Hepatocyte (in vitro differentiated cells): ENCODE results near the gene CHCHD4. TPM values are rescaled to one million over a fixed set of nuclear protein-coding genes. Genes with fewer than 3 reads are reported as not detected.

Experiments
- DNase-seq: peaks from one replicate; pipeline ENCODE4 v3.0.0-alpha.2; 2016; ENCODE audit warnings: low spot score
- H2AFZ ChIP-seq: fragments of 200-600 bp; sonication (generic); 2 replicates; pipeline ENCODE4 v1.6.0; 2016; ENCODE audit warnings: antibody characterized with exemption, mild to moderate bottlenecking
- H3K27ac ChIP-seq: fragments of 200-600 bp; sonication (generic); 2 replicates; pipeline ENCODE4 v1.5.1; 2016; ENCODE audit warnings: mild to moderate bottlenecking
- H3K27me3 ChIP-seq: fragments of 200-600 bp; sonication (generic); 2 replicates; pipeline ENCODE4 v1.6.1; 2016
- H3K36me3 ChIP-seq: fragments of 200-600 bp; sonication (generic); replicated peaks from 2 replicates; pipeline ENCODE4 v1.5.1; 2016; ENCODE audit warnings: low read depth; ENCODE audit not compliant: insufficient read depth
- H3K4me1 ChIP-seq: fragments of 200-600 bp; sonication (generic); 2 replicates; pipeline ENCODE4 v1.5.1; 2016; ENCODE audit warnings: mild to moderate bottlenecking, moderate library complexity; ENCODE audit not compliant: insufficient read depth
- H3K4me2 ChIP-seq: fragments of 200-600 bp; sonication (generic); 2 replicates; pipeline ENCODE4 v1.6.0; 2016
- H3K4me3 ChIP-seq: fragments of 200-600 bp; sonication (generic); 2 replicates; pipeline ENCODE4 v1.5.1; 2016; ENCODE audit warnings: mild to moderate bottlenecking
- H3K79me2 ChIP-seq: fragments of 200-600 bp; sonication (generic); 2 replicates; pipeline ENCODE4 v1.6.0; 2017; ENCODE audit warnings: mild to moderate bottlenecking
- H3K9me2 ChIP-seq: fragments of 200-600 bp; sonication (generic); replicated peaks from 2 replicates; pipeline ENCODE4 v1.6.0; 2017; ENCODE audit warnings: mild to moderate bottlenecking; ENCODE audit not compliant: insufficient read depth
- H3K9me3 ChIP-seq: fragments of 200-600 bp; sonication (generic); 2 replicates; pipeline ENCODE4 v1.5.1; 2016; ENCODE audit warnings: low read depth, mild to moderate bottlenecking
- H4K20me1 ChIP-seq: fragments of 200-600 bp; sonication (generic); 2 replicates; pipeline ENCODE4 v1.6.0; 2016; ENCODE audit warnings: mild to moderate bottlenecking; ENCODE audit not compliant: insufficient read depth, poor library complexity, severe bottlenecking
- CTCF ChIP-seq: fragments of 200-600 bp; sonication (generic); IDR thresholded peaks from 2 replicates; pipeline ENCODE4 v1.5.1; 2016; ENCODE audit warnings: antibody characterized with exemption, mild to moderate bottlenecking; ENCODE audit not compliant: poor library complexity
- EZH2 ChIP-seq: fragments of 200-600 bp; sonication (generic); IDR thresholded peaks from 2 replicates; pipeline ENCODE4 v1.6.1; 2016; ENCODE audit warnings: antibody characterized with exemption, mild to moderate bottlenecking, borderline replicate concordance
- EZH2phosphoT487 ChIP-seq: fragments of 200-600 bp; sonication (generic); IDR thresholded peaks from one replicate; pipeline ENCODE4 v1.6.1; 2018; ENCODE audit warnings: antibody characterized with exemption, mild to moderate bottlenecking, low read depth, moderate library complexity; ENCODE audit not compliant: unreplicated experiment, severe bottlenecking
- WGBS: methylation state at CpG from one replicate; pipeline ENCODE4 v1.1.6; 2016; ENCODE audit warnings: low lambda C conversion rate; ENCODE audit errors: missing lambda C conversion rate; 5-methylcytosine and 5-hydroxymethylcytosine counted together
- polyA plus RNA-seq: library from polyadenylated mRNA; unstranded; fragments of >200 nt; fragmentation: Nextera tagmentation; extraction: Ambion mirVana; gene quantifications from 2 replicates; pipeline ENCODE4 v1.2.1, GENCODE V29; 2016
- total RNA-seq: library from RNA; depleted of rRNA; stranded (reverse); fragments of >200 nt; gene quantifications from 2 replicates; pipeline ENCODE4 v1.2.3, GENCODE V29; 2014

The CHCHD4 gene
- total and polyA plus RNA-seq, 2 experiments from 2014 or later, result 15.2 to 22.8 TPM

DNA sequence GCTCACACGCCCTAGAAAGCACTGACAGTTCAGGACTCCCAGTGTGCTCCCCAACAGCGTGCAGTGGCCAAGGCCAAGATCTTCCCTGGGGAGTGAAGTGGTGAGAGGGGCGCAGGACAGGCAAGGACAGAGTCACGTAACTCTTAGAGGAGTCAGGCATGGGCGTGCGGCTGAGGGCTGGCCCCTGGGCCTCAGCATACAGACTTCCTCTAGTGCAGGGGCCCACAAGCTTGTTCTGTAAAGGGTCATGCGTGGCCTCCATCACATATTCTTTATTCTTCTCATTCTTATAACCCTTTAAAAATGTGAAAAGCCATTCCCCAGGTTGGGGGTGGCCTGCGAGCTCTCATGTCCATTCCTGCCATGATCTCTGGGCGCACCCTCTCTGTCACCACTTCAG is 25.4 kb upstream of the CHCHD4 start:
- no peaks in the 10 kb centered on the region for H3K27me3 ChIP-seq
- H3K4me2 ChIP-seq, result no peak overlapping the region
- H4K20me1 ChIP-seq, result no peaks in the 10 kb centered on the region
- H3K9me2 ChIP-seq, result no peaks in the 10 kb centered on the region
- no peaks in the 10 kb centered on the region for H3K9me3 ChIP-seq
- no peaks in the 10 kb centered on the region for H3K79me2 ChIP-seq
- H3K4me1 ChIP-seq, result peaks cover 4% of the 10 kb centered on the region
- no peaks in the 10 kb centered on the region for H3K36me3 ChIP-seq
- no peak for TF ChIP-seq EZH2phosphoT487
- TF ChIP-seq EZH2, result no peak
- no peak for TF ChIP-seq CTCF
- 97% methylated on average over 9 of the region's 9 CpGs for WGBS
- no peak overlapping the region for H2AFZ ChIP-seq
- no peak overlapping the region for H3K4me3 ChIP-seq
- DNase-seq, result no peak
- H3K27ac ChIP-seq, result no peak overlapping the region

GRCh38 chr3:14148041-14148985 is 23.6 kb upstream of the CHCHD4 start:
- H3K79me2 ChIP-seq, result no peaks in the 10 kb centered on the region
- H3K9me2 ChIP-seq, result no peaks in the 10 kb centered on the region
- 89% methylated on average over 28 of the region's 28 CpGs for WGBS
- H3K4me3 ChIP-seq, result no peak overlapping the region
- TF ChIP-seq EZH2phosphoT487 (no peak), CTCF (no peak), EZH2 (no peak)
- H3K4me1 ChIP-seq, result peaks cover 19% of the 10 kb centered on the region
- no peak for DNase-seq
- no peaks in the 10 kb centered on the region for H3K27me3 ChIP-seq
- H3K36me3 ChIP-seq, result no peaks in the 10 kb centered on the region
- no peak overlapping the region for H3K4me2 ChIP-seq
- H3K27ac ChIP-seq, result no peak overlapping the region
- H2AFZ ChIP-seq, result no peak overlapping the region
- H3K9me3 ChIP-seq, result no peaks in the 10 kb centered on the region
- no peaks in the 10 kb centered on the region for H4K20me1 ChIP-seq

DNA sequence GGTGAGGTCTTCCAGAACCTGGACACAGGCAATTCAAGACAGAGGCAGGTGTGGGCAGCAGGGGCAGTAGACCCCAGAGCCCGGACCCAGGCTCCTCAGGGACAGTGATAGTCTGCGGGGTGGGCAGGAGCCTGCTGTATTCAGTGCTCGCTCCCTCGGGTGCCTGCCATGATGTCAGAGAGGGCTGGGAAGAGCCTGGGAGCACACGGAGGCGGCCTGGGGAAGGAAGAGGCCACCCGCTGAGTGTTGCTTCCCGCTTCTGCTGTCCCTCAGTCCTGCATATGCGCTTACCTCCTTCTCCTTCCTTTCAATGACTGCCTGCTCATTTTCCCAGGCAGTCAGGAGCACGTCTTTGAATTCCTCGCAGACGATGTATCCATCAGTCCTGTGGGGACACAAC is 22.9 kb upstream of the CHCHD4 start:
- Histone ChIP-seq H3K79me2 (no peaks in the 10 kb centered on the region), H3K27ac (no peak overlapping the region), H3K27me3 (no peaks in the 10 kb centered on the region), H4K20me1 (no peaks in the 10 kb centered on the region), H3K9me3 (no peaks in the 10 kb centered on the region), H3K4me3 (no peak overlapping the region), H2AFZ (no peak overlapping the region), H3K36me3 (no peaks in the 10 kb centered on the region), H3K9me2 (no peaks in the 10 kb centered on the region), H3K4me2 (no peak overlapping the region), H3K4me1 (peaks cover 22% of the 10 kb centered on the region)
- TF ChIP-seq CTCF (no peak), EZH2 (no peak), EZH2phosphoT487 (no peak)
- DNase-seq, result no peak
- WGBS, result 90% methylated on average over 12 of the region's 12 CpGs
